HCT116 (cell line): ENCODE results near the gene KIF12. TPM values are rescaled to one million over a fixed set of nuclear protein-coding genes. Genes with fewer than 3 reads are reported as not detected.

ENCODE experiments used
- ATAC-seq: fragments of 200-7000 bp; cut with Tn5 transposase; 2 replicates; pipeline ENCODE4 v1.9.1; 2020; ENCODE audit warnings: mild to moderate bottlenecking, moderate library complexity
- BruUV-seq: library from RNA; stranded (reverse); fragments of 400-500 nt; replicated peaks from 2 replicates; lab custom pipeline; 2021; lab: Mats Ljungman, UMichigan
- CTCF ChIA-PET: fragments of 300-600 bp; sonication (Branson Sonifier 250); formaldehyde crosslinking; loops from one replicate; lab custom pipeline; 2021; ENCODE audit warnings: antibody characterized with exemption; lab: Charles Lee
- POLR2A ChIA-PET: fragments of 300-600, 350-600 bp; sonication (Branson Sonifier 250); formaldehyde crosslinking; loops from one replicate; lab custom pipeline; 2021; ENCODE audit warnings: antibody characterized with exemption; lab: Charles Lee
- RAD21 ChIA-PET, 2 experiments: fragments of 300-600 bp; sonication (Branson Sonifier 250); formaldehyde crosslinking; loops; one replicate each; lab custom pipeline; 2023; ENCODE audit warnings: low total read pairs in 2 of 2; ENCODE audit not compliant: uncharacterized antibody in 2 of 2, unreplicated experiment in 2 of 2, low non-redundant PET in 1 of 2; lab: Charles Lee
- DNase-seq: peaks from one replicate; pipeline ENCODE4 v3.0.0-alpha.2; 2010; ENCODE audit warnings: low read depth, low spot score
- H2AFZ ChIP-seq: fragments of 200-600 bp; shearing (Covaris generic), sonication (generic); 2 replicates; pipeline ENCODE4 v1.6.1; 2017; ENCODE audit warnings: low read depth, mixed run types, mixed read lengths, antibody characterized with exemption, low read length; ENCODE audit not compliant: poor library complexity, severe bottlenecking
- H3K27ac ChIP-seq: 2 replicates; pipeline ENCODE4 v1.5.1; 2012; ENCODE audit warnings: low read depth, low read length
- H3K27me3 ChIP-seq: fragments of 200-600 bp; sonication (generic); 2 replicates; pipeline ENCODE4 v1.6.1; 2016; ENCODE audit warnings: mixed run types, low read length, mixed read lengths; ENCODE audit not compliant: insufficient read depth
- H3K36me3 ChIP-seq, 2 experiments: fragments of 200-500 bp in 1 of 2; fragments of 200-600 bp in 1 of 2; sonication (Bioruptor generic) in 1 of 2; sonication (generic) in 1 of 2; 2 replicates each; pipeline versions ENCODE4 v1.5.1 to v1.6.1; 2014 to 2016; ENCODE audit warnings: low read length in 2 of 2, inconsistent platforms in 1 of 2, mixed read lengths in 1 of 2, mixed run types in 1 of 2; ENCODE audit not compliant: insufficient read depth in 2 of 2, control insufficient read depth in 1 of 2
- H3K4me1 ChIP-seq, 2 experiments: fragments of 200-600 bp in 1 of 2; sonication (generic) in 1 of 2; 2 replicates each; pipeline versions ENCODE4 v1.5.1 to v1.6.1; 2012 to 2017; ENCODE audit warnings: low read length in 2 of 2, inconsistent platforms in 1 of 2, mild to moderate bottlenecking in 1 of 2, mixed read lengths in 1 of 2, mixed run types in 1 of 2, moderate library complexity in 1 of 2; ENCODE audit not compliant: insufficient read depth in 2 of 2, control insufficient read depth in 1 of 2
- H3K4me2 ChIP-seq: fragments of 200-600 bp; sonication (generic); 2 replicates; pipeline ENCODE4 v1.6.1; 2017; ENCODE audit warnings: mixed run types, low read length, mixed read lengths
- H3K4me3 ChIP-seq, 2 experiments: fragments of 200-600 bp in 1 of 2; sonication (generic) in 1 of 2; replicated peaks in 1 of 2; 2 replicates each; pipeline ENCODE4 v1.5.1; 2011 to 2016; ENCODE audit warnings: low read length in 2 of 2, control low read depth in 1 of 2, low read depth in 1 of 2, mild to moderate bottlenecking in 1 of 2, mixed read lengths in 1 of 2, mixed run types in 1 of 2
- H3K79me2 ChIP-seq: fragments of 200-600 bp; sonication (generic); 2 replicates; pipeline ENCODE4 v1.6.1; 2017; ENCODE audit warnings: mild to moderate bottlenecking, mixed run types, low read length, moderate library complexity, mixed read lengths; ENCODE audit not compliant: insufficient read depth
- H3K9ac ChIP-seq: fragments of 200-600 bp; sonication (generic); 2 replicates; pipeline ENCODE4 v1.6.1; 2016; ENCODE audit warnings: low read length, mixed read lengths
- H3K9me2 ChIP-seq: fragments of 200-600 bp; sonication (generic), shearing (Covaris generic); 2 replicates; pipeline ENCODE4 v1.6.1; 2017; ENCODE audit warnings: mixed run types, mild to moderate bottlenecking, moderate library complexity; ENCODE audit not compliant: insufficient read depth
- H3K9me3 ChIP-seq, 2 experiments: fragments of 200-500 bp in 1 of 2; fragments of 200-600 bp in 1 of 2; sonication (Bioruptor generic) in 1 of 2; sonication (generic) in 1 of 2; 2 replicates each; pipeline ENCODE4 v1.6.1; 2014 to 2017; ENCODE audit warnings: low read length in 2 of 2, mixed read lengths in 2 of 2, inconsistent platforms in 1 of 2, low read depth in 1 of 2, mild to moderate bottlenecking in 1 of 2, mixed run types in 1 of 2, moderate library complexity in 1 of 2; ENCODE audit not compliant: control insufficient read depth in 1 of 2, insufficient read depth in 1 of 2
- H4K20me1 ChIP-seq: fragments of 200-600 bp; sonication (generic), shearing (Covaris generic); 2 replicates; pipeline ENCODE4 v1.6.1; 2017; ENCODE audit warnings: mixed run types, mild to moderate bottlenecking, moderate library complexity; ENCODE audit not compliant: insufficient read depth
- CBX3 ChIP-seq: IDR thresholded peaks from 2 replicates; pipeline ENCODE4 v1.6.1; 2012; ENCODE audit warnings: low read depth
- CEBPB ChIP-seq: IDR thresholded peaks from 2 replicates; pipeline ENCODE4 v1.6.1; 2012; ENCODE audit warnings: low read depth
- EGR1 ChIP-seq: IDR thresholded peaks from 2 replicates; pipeline ENCODE4 v1.6.1; 2012; ENCODE audit warnings: low read depth
- EZH2phosphoT487 ChIP-seq: fragments of 200-600 bp; IDR thresholded peaks from 2 replicates; pipeline ENCODE4 v1.6.1; 2018; ENCODE audit warnings: antibody characterized with exemption, borderline replicate concordance
- FOSL1 ChIP-seq: IDR thresholded peaks from 2 replicates; pipeline ENCODE4 v1.6.1; 2012; ENCODE audit warnings: low read depth
- POLR2A ChIP-seq: IDR thresholded peaks from 2 replicates; pipeline ENCODE4 v1.7.0; 2011; ENCODE audit warnings: borderline replicate concordance; ENCODE audit not compliant: insufficient read depth, insufficient read length; ENCODE audit errors: extremely low read depth
- POLR2AphosphoS5 ChIP-seq: IDR thresholded peaks from 2 replicates; pipeline ENCODE4 v1.6.1; 2011; ENCODE audit warnings: mild to moderate bottlenecking, low read depth, low read length, moderate library complexity
- RAD21 ChIP-seq: IDR thresholded peaks from 2 replicates; pipeline ENCODE4 v1.6.1; 2012; ENCODE audit warnings: low read depth, mild to moderate bottlenecking
- SIN3A ChIP-seq: IDR thresholded peaks from 2 replicates; pipeline ENCODE4 v1.6.1; 2012; ENCODE audit warnings: low read depth
- SP1 ChIP-seq: IDR thresholded peaks from 2 replicates; pipeline ENCODE4 v1.6.1; 2012; ENCODE audit warnings: low read depth
- TCF7L2 ChIP-seq: IDR thresholded peaks from 2 replicates; pipeline ENCODE4 v1.7.0; 2011; ENCODE audit warnings: borderline replicate concordance, inconsistent platforms; ENCODE audit not compliant: insufficient read depth, insufficient read length; ENCODE audit errors: extremely low read depth
- YY1 ChIP-seq: IDR thresholded peaks from 2 replicates; pipeline ENCODE4 v1.6.1; 2011; ENCODE audit warnings: low read length, low read depth, moderate library complexity, mild to moderate bottlenecking; ENCODE audit not compliant: insufficient replicate concordance; ENCODE audit errors: extremely low read depth
- ZFX ChIP-seq: fragments of 450-650 bp; IDR thresholded peaks from 2 replicates; pipeline ENCODE4 v1.6.1; 2017
- ZNF274 ChIP-seq: fragments of 200-500 bp; sonication (Bioruptor generic); IDR thresholded peaks from 2 replicates; pipeline ENCODE4 v1.6.1; 2014; ENCODE audit warnings: mild to moderate bottlenecking, low read depth, low read length, inconsistent platforms
- intact Hi-C: fragments of 100-400 bp; cut with micrococcal nuclease; formaldehyde crosslinking; loops from 2 replicates; pipeline ENCODE4 v1.10.0; 2022
- total RNA-seq: library from RNA; stranded (reverse); gene quantifications from one replicate; pipeline ENCODE4 v1.2.1, GENCODE V29; 2021; ENCODE audit not compliant: unreplicated experiment
- TF ChIP-seq, protein P1 (sequence below): IDR thresholded peaks from 2 replicates; pipeline ENCODE4 v1.6.1; 2012
- TF ChIP-seq, protein P2 (sequence below): IDR thresholded peaks from 2 replicates; pipeline ENCODE4 v1.6.1; 2012
- TF ChIP-seq, protein P3 (sequence below), 3 experiments: fragments of 200-600 bp in 1 of 3; sonication (generic) in 1 of 3; IDR thresholded peaks in 2 of 3; conservative IDR thresholded peaks in 1 of 3; 2 replicates each; pipeline ENCODE4 v1.5.1; 2012 to 2017; ENCODE audit warnings: low read depth in 2 of 3, low read length in 2 of 3, antibody characterized with exemption in 1 of 3, borderline replicate concordance in 1 of 3, control low read depth in 1 of 3, mild to moderate bottlenecking in 1 of 3, mixed read lengths in 1 of 3, mixed run types in 1 of 3, moderate library complexity in 1 of 3; ENCODE audit not compliant: insufficient read depth in 1 of 3

Gene KIF12
- total RNA-seq, 1 experiment from 2014 or later, result 6.4 TPM

DNA sequence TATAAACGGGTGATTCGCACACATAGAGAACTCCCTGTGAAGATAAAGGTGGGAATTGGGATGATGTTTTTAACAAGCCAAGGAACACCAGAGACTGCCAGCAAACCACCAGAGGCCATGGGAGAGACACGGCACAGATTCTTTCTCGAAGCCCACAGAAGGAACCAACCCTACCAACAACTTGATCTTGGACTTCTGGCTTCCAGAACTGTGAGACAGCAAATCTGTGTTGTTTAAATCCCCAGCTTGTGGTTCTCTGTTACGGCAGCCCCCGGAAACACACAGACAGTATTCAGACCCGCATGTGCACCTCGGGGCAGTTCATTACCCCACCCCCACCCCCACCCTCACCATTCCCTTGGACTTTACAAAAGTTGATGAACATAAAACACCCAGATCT lies 33.8 kb downstream of the KIF12 start:
- H3K27me3 ChIP-seq, result 0 out of 2 replicates have a peak, but pooled peaks cover 8% of the 10 kb centered on the region
- TF ChIP-seq, protein P1, sequence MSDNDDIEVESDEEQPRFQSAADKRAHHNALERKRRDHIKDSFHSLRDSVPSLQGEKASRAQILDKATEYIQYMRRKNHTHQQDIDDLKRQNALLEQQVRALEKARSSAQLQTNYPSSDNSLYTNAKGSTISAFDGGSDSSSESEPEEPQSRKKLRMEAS, result no peak
- TF ChIP-seq ZNF274 (no peak), ZFX (no peak), EZH2phosphoT487 (no peak), EGR1 (no peak), SIN3A (no peak), CEBPB (no peak), YY1 (no peak), SP1 (no peak), TCF7L2 (no peak), POLR2AphosphoS5 (no peak), CBX3 (no peak), POLR2A (no peak), FOSL1 (no peak), RAD21 (no peak)
- TF ChIP-seq, protein P2, sequence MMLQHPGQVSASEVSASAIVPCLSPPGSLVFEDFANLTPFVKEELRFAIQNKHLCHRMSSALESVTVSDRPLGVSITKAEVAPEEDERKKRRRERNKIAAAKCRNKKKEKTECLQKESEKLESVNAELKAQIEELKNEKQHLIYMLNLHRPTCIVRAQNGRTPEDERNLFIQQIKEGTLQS, result no peak
- TF ChIP-seq, protein P3, sequence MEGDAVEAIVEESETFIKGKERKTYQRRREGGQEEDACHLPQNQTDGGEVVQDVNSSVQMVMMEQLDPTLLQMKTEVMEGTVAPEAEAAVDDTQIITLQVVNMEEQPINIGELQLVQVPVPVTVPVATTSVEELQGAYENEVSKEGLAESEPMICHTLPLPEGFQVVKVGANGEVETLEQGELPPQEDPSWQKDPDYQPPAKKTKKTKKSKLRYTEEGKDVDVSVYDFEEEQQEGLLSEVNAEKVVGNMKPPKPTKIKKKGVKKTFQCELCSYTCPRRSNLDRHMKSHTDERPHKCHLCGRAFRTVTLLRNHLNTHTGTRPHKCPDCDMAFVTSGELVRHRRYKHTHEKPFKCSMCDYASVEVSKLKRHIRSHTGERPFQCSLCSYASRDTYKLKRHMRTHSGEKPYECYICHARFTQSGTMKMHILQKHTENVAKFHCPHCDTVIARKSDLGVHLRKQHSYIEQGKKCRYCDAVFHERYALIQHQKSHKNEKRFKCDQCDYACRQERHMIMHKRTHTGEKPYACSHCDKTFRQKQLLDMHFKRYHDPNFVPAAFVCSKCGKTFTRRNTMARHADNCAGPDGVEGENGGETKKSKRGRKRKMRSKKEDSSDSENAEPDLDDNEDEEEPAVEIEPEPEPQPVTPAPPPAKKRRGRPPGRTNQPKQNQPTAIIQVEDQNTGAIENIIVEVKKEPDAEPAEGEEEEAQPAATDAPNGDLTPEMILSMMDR (IDR thresholded peaks at IDR 0.05 in 2 of 3, conservative IDR thresholded peaks at IDR 0.05 in 1 of 3; ENCODE audit: borderline replicate concordance in 1 of 3, insufficient read depth in 1 of 3, low read depth in 2 of 3, low read length in 2 of 3), result no peak
- H3K27ac ChIP-seq, result no peak overlapping the region
- H3K79me2 ChIP-seq, result no peaks in the 10 kb centered on the region
- H3K9me3 ChIP-seq, result no peaks in the 10 kb centered on the region
- no peak overlapping the region for H2AFZ ChIP-seq
- no peak overlapping the region for H3K4me2 ChIP-seq
- H3K36me3 ChIP-seq, result no peaks in the 10 kb centered on the region
- H3K9me2 ChIP-seq, result no peaks in the 10 kb centered on the region
- ChIA-PET CTCF (no interaction called here), POLR2A (no interaction called here), RAD21 (no interaction called here)
- DNase-seq, result no peak
- no TSS peak for BruUV-seq
- H3K4me1 ChIP-seq, result no peaks in the 10 kb centered on the region
- intact Hi-C loops, result no loop called here
- no peak overlapping the region for H3K4me3 ChIP-seq
- no peaks in the 10 kb centered on the region for H4K20me1 ChIP-seq
- H3K9ac ChIP-seq, result no peak overlapping the region
- ATAC-seq, result no peak
